Activated T-cell treated with anti-CD3 and anti-CD28 coated beads for 1 hour (primary cell): Measurements from ENCODE around the gene SLC22A23.

Experiments
- DNase-seq: peaks from one replicate; pipeline ENCODE4 v3.0.0-alpha.2; 2020; ENCODE audit warnings: low read depth

The SLC22A23 gene

GRCh38 chr6:3296078-3296477 is 160.8 kb downstream of the SLC22A23 start:
- no peak for DNase-seq

- no peak for DNase-seq
Measured at GRCh38 chr6:3294921-3295871, 161.7 kb downstream of the SLC22A23 start.

- DNase-seq = no peak
Measured at GRCh38 chr6:3294396-3294795, 162.5 kb downstream of the SLC22A23 start.

GRCh38 chr6:3293271-3294155 is 163.3 kb downstream of the SLC22A23 start:
- DNase-seq = no peak

- DNase-seq = no peak
Measured at GRCh38 chr6:3292431-3293197, 164.2 kb downstream of the SLC22A23 start.

- no peak for DNase-seq
Measured at GRCh38 chr6:3291987-3292386, 164.9 kb downstream of the SLC22A23 start.

GRCh38 chr6:3291346-3291745 is 165.5 kb downstream of the SLC22A23 start:
- DNase-seq = no peak

GRCh38 chr6:3290931-3291211 is 166.0 kb downstream of the SLC22A23 start:
- no peak for DNase-seq

- no peak for DNase-seq
Measured at GRCh38 chr6:3290149-3290930, 166.5 kb downstream of the SLC22A23 start.

- no peak for DNase-seq
Measured at GRCh38 chr6:3289664-3290055, 167.2 kb downstream of the SLC22A23 start.

GRCh38 chr6:3288711-3289663 is 167.9 kb downstream of the SLC22A23 start:
- DNase-seq = no peak

- DNase-seq = no peak
Measured at GRCh38 chr6:3287976-3288707, 168.7 kb downstream of the SLC22A23 start.

- no peak for DNase-seq
Measured at GRCh38 chr6:3287308-3287707, 169.5 kb downstream of the SLC22A23 start.

- no peak for DNase-seq
Measured at GRCh38 chr6:3286641-3287171, 170.1 kb downstream of the SLC22A23 start.

- DNase-seq = no peak
Measured at GRCh38 chr6:3285732-3286131, 171.1 kb downstream of the SLC22A23 start.

GRCh38 chr6:3285049-3285639 is 171.7 kb downstream of the SLC22A23 start:
- no peak for DNase-seq

- no peak for DNase-seq
Measured at GRCh38 chr6:3284436-3284876, 172.4 kb downstream of the SLC22A23 start.

- DNase-seq = no peak
Measured at GRCh38 chr6:3283641-3284435, 173.0 kb downstream of the SLC22A23 start.
